CD4-positive, alpha-beta T cell treated with Interleukin-17A for 1 hour (primary cell): ENCODE results near the gene IGFL1.
"Not testable (repeated sequence)": the region's sequence is repeated elsewhere in the genome, so short reads cannot be mapped to it uniquely, and the experiment has no call there.

Experiments used
- DNase-seq: peaks from one replicate; pipeline ENCODE4 v3.0.0-alpha.2; 2020

Gene IGFL1

GRCh38 chr19:46273931-46274330, 44.4 kb downstream of the IGFL1 start:
- DNase-seq, result not testable (repeated sequence)

GRCh38 chr19:46279177-46279576, 49.6 kb downstream of the IGFL1 start:
- no peak for DNase-seq
